ENCODE measurements around the gene CHAT. TPM values are rescaled to one million over a fixed set of nuclear protein-coding genes. Genes with fewer than 3 reads are reported as not detected.

Gene CHAT
- total and polyA plus RNA-seq, 2 donors (not counting 3 experiments of a cell fraction or from before 2014, with no cell fraction given), result not detected

DNA sequence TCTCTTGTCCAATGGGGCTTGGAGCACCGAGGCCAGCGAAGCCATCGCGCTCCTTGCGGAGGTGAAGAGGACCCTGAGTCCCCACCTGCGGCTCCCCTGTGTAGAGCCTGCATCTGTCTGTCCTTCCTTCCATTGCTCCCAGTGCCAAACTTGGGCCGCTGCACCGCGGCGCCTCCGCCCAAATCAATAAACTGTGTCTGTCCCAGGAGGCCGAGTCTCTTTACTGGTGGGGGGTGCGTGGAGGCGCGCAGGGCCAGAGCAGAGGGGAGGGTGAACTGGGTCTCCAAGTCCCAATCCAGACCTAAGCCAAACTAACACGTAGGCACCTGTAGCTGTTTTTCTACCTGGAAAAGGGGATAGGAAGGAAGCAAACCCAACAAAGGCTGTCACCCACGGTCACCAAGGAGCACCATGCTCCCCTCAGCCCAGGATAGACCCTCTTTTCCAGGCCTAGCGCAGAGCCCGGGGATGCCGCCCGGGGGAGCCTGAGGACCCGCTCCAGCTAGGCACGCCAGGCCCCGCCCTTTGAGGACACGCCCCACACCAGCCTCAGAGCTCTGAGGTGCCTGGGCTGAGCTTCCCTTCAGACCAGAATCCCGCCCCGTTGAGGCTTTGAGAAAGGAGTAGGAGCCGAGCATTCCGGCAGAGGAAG, 1.2 kb upstream of the CHAT start:
- Histone ChIP-seq H3K36me3 (ENCODE audit: control insufficient read depth in 2 of 2, extremely low read depth in 1 of 2, insufficient read depth in 2 of 2, low read length in 2 of 2) (no peaks in the 10 kb centered on the region), H3K79me2 (ENCODE audit: control insufficient read depth, insufficient read depth, low read length) (no peaks in the 10 kb centered on the region), H3K9me3 (replicated peaks; ENCODE audit: control insufficient read depth, insufficient read depth, low read length) (no peaks in the 10 kb centered on the region), H3K4me2 (ENCODE audit: insufficient read depth, low read length) (no peak overlapping the region), H3K9ac (replicated peaks; ENCODE audit: extremely low read depth, insufficient read depth, low read length) (no peak overlapping the region), H3K27ac (ENCODE audit: insufficient read depth, low read depth, low read length) (no peak overlapping the region), H3K4me3 (replicated peaks in 1 of 3; ENCODE audit: insufficient read depth in 1 of 3, low read depth in 1 of 3, low read length in 3 of 3) (no peak overlapping the region), H4K20me1 (replicated peaks; ENCODE audit: control insufficient read depth, extremely low read depth, insufficient read depth, low read length) (no peaks in the 10 kb centered on the region), H2AFZ (ENCODE audit: low read depth, low read length) (no peak overlapping the region), H3K27me3 (ENCODE audit: control insufficient read depth in 2 of 2, insufficient read depth in 2 of 2, low read length in 2 of 2) (peaks cover 74 to 80% of the 10 kb centered on the region in 2 experiments), H3K4me1 (ENCODE audit: control insufficient read depth, extremely low read depth, insufficient read depth, low read length) (no peaks in the 10 kb centered on the region), H3K9me1 (replicated peaks; ENCODE audit: control insufficient read depth, extremely low read depth, insufficient read depth, low read length) (no peaks in the 10 kb centered on the region)
- POLR2A ChIA-PET, result no interaction called here
- intact Hi-C loops (cut with micrococcal nuclease) (no loop called here), dilution Hi-C loops (cut with MboI; ENCODE audit: extremely low pct_ligation_motif_present, low sequenced_read_pairs) (no loop called here)
- no peak for FAIRE-seq
- no peak for DNase-seq (ENCODE audit: low read depth, low spot score)
- BruUV-seq (replicated peaks), result no TSS peak
- TF ChIP-seq, protein P1, sequence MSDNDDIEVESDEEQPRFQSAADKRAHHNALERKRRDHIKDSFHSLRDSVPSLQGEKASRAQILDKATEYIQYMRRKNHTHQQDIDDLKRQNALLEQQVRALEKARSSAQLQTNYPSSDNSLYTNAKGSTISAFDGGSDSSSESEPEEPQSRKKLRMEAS (IDR thresholded peaks at IDR 0.05; ENCODE audit: insufficient read depth, insufficient read length), result no peak
- TF ChIP-seq JUN (IDR thresholded peaks at IDR 0.05; ENCODE audit: borderline replicate concordance, insufficient read depth, insufficient read length, low read depth) (no peak), FOS (IDR thresholded peaks at IDR 0.05; ENCODE audit: borderline replicate concordance, insufficient read depth, low read length) (no peak), POLR2A (IDR thresholded peaks at IDR 0.05; ENCODE audit: low read depth, low read length) (no peak), GATA2 (IDR thresholded peaks at IDR 0.05; ENCODE audit: insufficient read depth, insufficient read length, low read depth, low read length) (no peak), EZH2 (IDR thresholded peaks at IDR 0.05; ENCODE audit: borderline replicate concordance, low read depth, low read length, severe bottlenecking) (no peak), POLR2AphosphoS5 (IDR thresholded peaks at IDR 0.05; ENCODE audit: insufficient read depth, low read depth, low read length) (no peak), MYC (IDR thresholded peaks at IDR 0.05; ENCODE audit: low read depth, low read length) (no peak)
- TF ChIP-seq, protein P2, sequence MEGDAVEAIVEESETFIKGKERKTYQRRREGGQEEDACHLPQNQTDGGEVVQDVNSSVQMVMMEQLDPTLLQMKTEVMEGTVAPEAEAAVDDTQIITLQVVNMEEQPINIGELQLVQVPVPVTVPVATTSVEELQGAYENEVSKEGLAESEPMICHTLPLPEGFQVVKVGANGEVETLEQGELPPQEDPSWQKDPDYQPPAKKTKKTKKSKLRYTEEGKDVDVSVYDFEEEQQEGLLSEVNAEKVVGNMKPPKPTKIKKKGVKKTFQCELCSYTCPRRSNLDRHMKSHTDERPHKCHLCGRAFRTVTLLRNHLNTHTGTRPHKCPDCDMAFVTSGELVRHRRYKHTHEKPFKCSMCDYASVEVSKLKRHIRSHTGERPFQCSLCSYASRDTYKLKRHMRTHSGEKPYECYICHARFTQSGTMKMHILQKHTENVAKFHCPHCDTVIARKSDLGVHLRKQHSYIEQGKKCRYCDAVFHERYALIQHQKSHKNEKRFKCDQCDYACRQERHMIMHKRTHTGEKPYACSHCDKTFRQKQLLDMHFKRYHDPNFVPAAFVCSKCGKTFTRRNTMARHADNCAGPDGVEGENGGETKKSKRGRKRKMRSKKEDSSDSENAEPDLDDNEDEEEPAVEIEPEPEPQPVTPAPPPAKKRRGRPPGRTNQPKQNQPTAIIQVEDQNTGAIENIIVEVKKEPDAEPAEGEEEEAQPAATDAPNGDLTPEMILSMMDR (IDR thresholded peaks at IDR 0.05; ENCODE audit: extremely low read depth in 1 of 2, insufficient read depth in 1 of 2, low read depth in 1 of 2, low read length in 2 of 2), result no peak
- CTCF ChIA-PET, result no interaction called here
